Adrenal gland (tissue), 5 donors: Measurements from ENCODE around the gene ZNF74.

ENCODE experiments used
- CTCF ChIP-seq, 6 experiments: fragments of 450-650 bp in 4 of 6; fragments of 200-600 bp in 2 of 6; sonication (generic) in 1 of 6; IDR thresholded peaks; 1 replicate in 5 of 6; 2 replicates in 1 of 6; pipeline versions ENCODE4 v1.5.1 to v1.8.0; 2016 to 2021; ENCODE audit warnings: antibody characterized with exemption in 6 of 6, mild to moderate bottlenecking in 2 of 6, moderate library complexity in 1 of 6
- POLR2A ChIP-seq, 2 donors: fragments of 450-650 bp; IDR thresholded peaks; one replicate each; pipeline ENCODE4 v1.6.1; 2017; ENCODE audit warnings: antibody characterized with exemption in 2 of 2, mild to moderate bottlenecking in 2 of 2, moderate library complexity in 1 of 2
- donor health status: DM: no; HTN: no; CAD: no.

DNA sequence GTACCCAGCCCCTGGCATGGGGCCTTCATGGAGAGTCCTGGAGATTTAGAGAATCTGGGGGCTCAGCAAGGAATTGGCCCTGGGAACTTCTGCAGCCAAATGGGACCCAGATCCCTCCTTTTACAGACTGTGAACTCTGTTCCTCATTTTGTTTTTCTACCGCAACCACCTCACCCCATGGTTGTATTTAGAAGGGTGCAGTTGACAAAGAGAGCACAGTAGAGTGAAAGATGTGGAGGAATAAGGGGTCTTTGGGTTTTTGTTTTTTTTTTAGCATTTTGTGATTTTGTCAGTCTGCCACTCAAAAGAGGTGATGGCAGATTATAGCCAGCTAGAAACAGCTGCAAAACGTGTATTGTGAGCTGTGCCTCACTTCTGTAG, 1.9 kb downstream of the ZNF74 start:
- TF ChIP-seq POLR2A (IDR thresholded peaks at IDR 0.05) (no peak), CTCF (IDR thresholded peaks at IDR 0.05) (no peak)
